22Rv1 (cell line): ENCODE measurements around the gene CHMP1A.

Experiments used
- ZFX ChIP-seq: fragments of 450-650 bp; IDR thresholded peaks from 2 replicates; pipeline ENCODE4 v1.6.1; 2017; ENCODE audit warnings: antibody characterized with exemption, borderline replicate concordance
- TF ChIP-seq, protein P1 (sequence below): fragments of 450-650 bp; IDR thresholded peaks from 2 replicates; pipeline ENCODE4 v1.5.1; 2017; ENCODE audit warnings: mild to moderate bottlenecking

- TF ChIP-seq ZFX: no peak
- TF ChIP-seq, protein P1, sequence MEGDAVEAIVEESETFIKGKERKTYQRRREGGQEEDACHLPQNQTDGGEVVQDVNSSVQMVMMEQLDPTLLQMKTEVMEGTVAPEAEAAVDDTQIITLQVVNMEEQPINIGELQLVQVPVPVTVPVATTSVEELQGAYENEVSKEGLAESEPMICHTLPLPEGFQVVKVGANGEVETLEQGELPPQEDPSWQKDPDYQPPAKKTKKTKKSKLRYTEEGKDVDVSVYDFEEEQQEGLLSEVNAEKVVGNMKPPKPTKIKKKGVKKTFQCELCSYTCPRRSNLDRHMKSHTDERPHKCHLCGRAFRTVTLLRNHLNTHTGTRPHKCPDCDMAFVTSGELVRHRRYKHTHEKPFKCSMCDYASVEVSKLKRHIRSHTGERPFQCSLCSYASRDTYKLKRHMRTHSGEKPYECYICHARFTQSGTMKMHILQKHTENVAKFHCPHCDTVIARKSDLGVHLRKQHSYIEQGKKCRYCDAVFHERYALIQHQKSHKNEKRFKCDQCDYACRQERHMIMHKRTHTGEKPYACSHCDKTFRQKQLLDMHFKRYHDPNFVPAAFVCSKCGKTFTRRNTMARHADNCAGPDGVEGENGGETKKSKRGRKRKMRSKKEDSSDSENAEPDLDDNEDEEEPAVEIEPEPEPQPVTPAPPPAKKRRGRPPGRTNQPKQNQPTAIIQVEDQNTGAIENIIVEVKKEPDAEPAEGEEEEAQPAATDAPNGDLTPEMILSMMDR: no peak
These were observed 33.9 kb upstream of the CHMP1A start for GRCh38 chr16:89691231-89691985.
